ENCODE measurements around the gene DNAJA4. TPM values are rescaled to one million over a fixed set of nuclear protein-coding genes. Genes with fewer than 3 reads are reported as not detected.

The DNAJA4 gene
- 10 to 100 TPM; 32.1 to 43.7 TPM for total RNA-seq

DNA sequence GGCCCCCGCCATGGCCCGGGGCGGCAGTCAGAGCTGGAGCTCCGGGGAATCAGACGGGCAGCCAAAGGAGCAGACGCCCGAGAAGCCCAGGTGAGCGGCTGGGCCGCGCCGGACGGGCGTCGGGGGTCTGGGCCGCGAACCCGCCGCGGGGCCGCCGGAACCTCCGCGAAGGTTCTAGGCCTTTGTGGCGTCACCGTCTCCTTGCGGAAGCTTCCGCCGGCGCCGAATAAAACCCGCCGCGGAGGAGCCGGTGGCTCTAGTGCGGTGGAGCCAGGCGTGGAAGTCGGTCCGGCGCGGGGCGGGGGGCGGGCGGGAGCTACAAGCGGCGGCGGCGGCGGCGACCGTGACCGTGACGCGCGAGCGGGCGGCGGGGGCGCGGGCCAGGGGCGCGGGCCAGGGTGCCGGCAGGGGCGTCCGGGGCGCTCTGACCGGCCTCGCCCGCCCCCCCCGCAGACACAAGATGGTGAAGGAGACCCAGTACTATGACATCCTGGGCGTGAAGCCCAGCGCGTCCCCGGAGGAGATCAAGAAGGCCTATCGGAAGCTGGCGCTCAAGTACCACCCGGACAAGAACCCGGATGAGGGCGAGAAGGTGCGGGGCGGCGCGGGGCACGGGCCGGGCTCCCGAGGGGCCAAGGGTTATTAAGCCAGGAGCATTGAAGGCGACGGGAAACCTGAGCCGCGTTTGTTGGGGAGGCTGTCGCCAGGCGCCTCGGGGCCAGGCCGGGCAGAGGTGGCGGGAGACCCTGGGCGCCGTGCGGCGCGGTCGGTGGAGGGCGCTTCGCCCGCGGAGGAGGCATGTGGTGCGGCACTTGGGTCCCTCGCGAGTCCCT is at the start of gene DNAJA4:
Gene DNAJA4, plus strand, starts transcription at position 259 of the 833 bp plus-strand sequence. Its CDS starts 202 bp downstream, at position 461.
- WGBS, result 2% methylated on average over 40 of the region's 107 CpGs
- H3K27me3 ChIP-seq (replicated peaks; ENCODE audit: insufficient read depth), result no peaks in the 10 kb centered on the region
- H3K9me3 ChIP-seq, result no peaks in the 10 kb centered on the region
- intact Hi-C loops (cut with DNase I), result no loop called here
- no peaks in the 10 kb centered on the region for H3K36me3 ChIP-seq
- peak; percentile 34 for DNase-seq (ENCODE audit: low spot score)
- peak within 1 kb of the TSS; percentile 90 to 93 for H3K27ac ChIP-seq
- peaks cover 3% of the 10 kb centered on the region for H3K4me1 ChIP-seq (replicated peaks)
- peak; percentile 23 for TF ChIP-seq POLR2AphosphoS5 (IDR thresholded peaks at IDR 0.05)
- peak; percentile 33 for TF ChIP-seq POLR2A (IDR thresholded peaks at IDR 0.05)
- TF ChIP-seq, protein P1, sequence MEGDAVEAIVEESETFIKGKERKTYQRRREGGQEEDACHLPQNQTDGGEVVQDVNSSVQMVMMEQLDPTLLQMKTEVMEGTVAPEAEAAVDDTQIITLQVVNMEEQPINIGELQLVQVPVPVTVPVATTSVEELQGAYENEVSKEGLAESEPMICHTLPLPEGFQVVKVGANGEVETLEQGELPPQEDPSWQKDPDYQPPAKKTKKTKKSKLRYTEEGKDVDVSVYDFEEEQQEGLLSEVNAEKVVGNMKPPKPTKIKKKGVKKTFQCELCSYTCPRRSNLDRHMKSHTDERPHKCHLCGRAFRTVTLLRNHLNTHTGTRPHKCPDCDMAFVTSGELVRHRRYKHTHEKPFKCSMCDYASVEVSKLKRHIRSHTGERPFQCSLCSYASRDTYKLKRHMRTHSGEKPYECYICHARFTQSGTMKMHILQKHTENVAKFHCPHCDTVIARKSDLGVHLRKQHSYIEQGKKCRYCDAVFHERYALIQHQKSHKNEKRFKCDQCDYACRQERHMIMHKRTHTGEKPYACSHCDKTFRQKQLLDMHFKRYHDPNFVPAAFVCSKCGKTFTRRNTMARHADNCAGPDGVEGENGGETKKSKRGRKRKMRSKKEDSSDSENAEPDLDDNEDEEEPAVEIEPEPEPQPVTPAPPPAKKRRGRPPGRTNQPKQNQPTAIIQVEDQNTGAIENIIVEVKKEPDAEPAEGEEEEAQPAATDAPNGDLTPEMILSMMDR (IDR thresholded peaks at IDR 0.05), result peak in 2 of 4 experiments; percentile 25
- peak within 1 kb of the TSS; percentile 57 to 60 for H3K4me3 ChIP-seq

DNA sequence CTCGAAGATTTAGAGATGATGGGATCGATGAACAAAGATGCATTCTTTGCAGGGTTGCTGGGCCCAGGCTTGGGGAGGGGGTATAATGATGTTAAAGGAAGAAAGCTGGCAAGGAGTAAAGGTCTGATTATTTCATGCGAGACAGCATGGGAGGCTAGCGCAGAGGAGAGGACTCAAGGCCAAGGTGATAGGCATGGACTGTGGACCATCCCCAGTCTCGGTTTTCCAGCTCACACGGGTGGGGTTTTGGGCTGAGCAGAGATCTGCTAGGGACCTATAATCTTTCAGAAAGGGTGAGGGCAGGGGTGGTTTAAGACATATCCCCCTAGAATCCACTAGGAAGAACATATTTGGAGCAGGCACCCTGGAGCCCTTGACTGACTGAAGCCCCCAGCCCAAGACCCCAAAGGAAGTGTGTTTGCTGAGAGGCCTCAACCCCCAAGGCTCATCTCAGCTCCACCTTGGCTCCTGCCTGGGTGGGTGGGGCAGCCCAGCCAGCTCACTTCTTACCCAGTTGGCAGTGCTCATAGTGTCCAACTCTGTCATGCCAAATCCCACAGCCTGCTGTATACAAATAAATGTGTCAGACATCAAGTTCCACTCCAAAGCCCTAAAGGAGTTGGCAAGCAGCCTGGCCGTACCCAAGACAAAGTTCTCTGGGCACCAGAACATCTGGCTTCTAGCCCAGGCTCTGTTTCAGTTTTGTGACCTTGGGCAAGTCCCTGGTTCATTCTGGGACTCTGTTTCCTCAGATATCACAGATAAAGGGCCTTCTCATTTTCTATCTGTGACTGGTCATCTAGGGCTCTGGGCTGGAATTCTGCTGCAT is 47.9 kb upstream of the DNAJA4 start:
- peaks cover 18% of the 10 kb centered on the region for H3K4me1 ChIP-seq (replicated peaks)
- H3K4me3 ChIP-seq, result no peak overlapping the region
- no peaks in the 10 kb centered on the region for H3K9me3 ChIP-seq
- peak overlapping the region in 1 of 2 donors; percentile 38 for H3K27ac ChIP-seq
- H3K36me3 ChIP-seq, result no peaks in the 10 kb centered on the region
- H3K27me3 ChIP-seq (replicated peaks; ENCODE audit: insufficient read depth), result no peaks in the 10 kb centered on the region
- TF ChIP-seq, protein P1 (IDR thresholded peaks at IDR 0.05), result no peak
- TF ChIP-seq POLR2AphosphoS5 (IDR thresholded peaks at IDR 0.05), result peak; percentile 94
- 67% methylated on average over 7 of the region's 7 CpGs for WGBS
- peak; percentile 95 for DNase-seq (ENCODE audit: low spot score)
- intact Hi-C loops (cut with DNase I), result no loop called here

DNA sequence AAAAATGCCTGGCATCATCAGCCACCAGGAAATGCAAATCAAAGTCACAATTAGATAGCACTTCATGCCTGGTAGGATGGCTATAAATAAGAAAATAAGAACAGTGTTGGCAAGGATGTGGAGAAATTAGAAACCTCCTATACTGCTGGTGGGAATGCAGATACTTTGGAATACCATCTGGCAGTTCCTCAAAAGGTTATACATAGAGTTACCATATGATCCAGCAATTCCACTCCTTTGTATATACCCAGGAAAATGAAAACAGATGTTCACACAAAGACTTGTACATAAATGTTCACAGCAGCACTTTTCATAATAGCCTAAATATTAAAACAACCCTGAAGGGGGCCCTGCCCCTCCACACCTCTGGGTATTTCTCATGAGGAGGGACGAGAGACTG is 43.6 kb upstream of the DNAJA4 start:
- TF ChIP-seq POLR2AphosphoS5 (IDR thresholded peaks at IDR 0.05) (no peak), POLR2A (IDR thresholded peaks at IDR 0.05) (no peak)
- TF ChIP-seq, protein P1 (IDR thresholded peaks at IDR 0.05), result no peak
- intact Hi-C loops (cut with DNase I), result no loop called here
- Histone ChIP-seq H3K36me3 (no peaks in the 10 kb centered on the region), H3K27ac (peak overlapping the region; percentile 69 to 78), H3K4me3 (no peak overlapping the region), H3K27me3 (replicated peaks; ENCODE audit: insufficient read depth) (no peaks in the 10 kb centered on the region), H3K4me1 (replicated peaks) (peaks cover 14% of the 10 kb centered on the region), H3K9me3 (no peaks in the 10 kb centered on the region)
- 54% methylated on average over 1 of the region's 1 CpG for WGBS
- DNase-seq (ENCODE audit: low spot score), result no peak

DNA sequence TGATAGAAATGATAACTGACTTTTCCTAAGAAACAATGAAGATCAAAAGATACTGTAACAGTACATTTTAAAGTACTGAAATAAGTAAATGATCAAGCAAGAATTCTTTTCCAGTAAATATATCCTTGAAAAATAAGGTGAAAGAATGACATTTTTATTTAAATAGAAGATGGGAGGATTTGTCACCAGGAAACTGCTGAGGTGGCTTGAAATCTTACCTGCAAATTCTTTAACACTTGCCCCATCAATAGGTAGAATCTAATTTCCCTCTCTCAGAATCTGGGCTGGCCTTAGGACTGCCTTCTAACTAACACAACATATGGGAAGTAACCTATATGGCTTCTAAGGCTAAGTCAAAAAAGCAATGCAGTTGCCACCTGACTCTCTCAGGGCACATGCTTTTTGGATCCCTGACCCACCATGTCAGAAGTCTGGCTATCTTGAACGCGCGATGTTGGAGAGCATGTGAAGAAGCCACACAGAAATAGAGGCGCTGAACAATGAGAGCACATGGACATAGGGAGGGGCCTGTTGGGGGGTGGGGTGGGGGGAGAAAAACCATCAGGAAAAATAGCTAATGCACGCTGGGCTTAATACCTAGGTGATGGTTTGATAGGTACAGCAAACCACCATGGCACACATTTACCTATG is 41.5 kb upstream of the DNAJA4 start:
- WGBS, result 80% methylated on average over 5 of the region's 5 CpGs
- no peak for TF ChIP-seq POLR2AphosphoS5 (IDR thresholded peaks at IDR 0.05)
- TF ChIP-seq, protein P1 (IDR thresholded peaks at IDR 0.05), result no peak
- TF ChIP-seq POLR2A (IDR thresholded peaks at IDR 0.05), result no peak
- intact Hi-C loops (cut with DNase I), result no loop called here

More for the DNA sequence above, 41.5 kb upstream of the DNAJA4 start:
- H3K4me3 ChIP-seq, result no peak overlapping the region
- H3K27ac ChIP-seq, result peak overlapping the region in 1 of 2 donors; percentile 78
- H3K9me3 ChIP-seq, result no peaks in the 10 kb centered on the region
- no peaks in the 10 kb centered on the region for H3K27me3 ChIP-seq (replicated peaks; ENCODE audit: insufficient read depth)
- no peak for DNase-seq (ENCODE audit: low spot score)
- peaks cover 4% of the 10 kb centered on the region for H3K4me1 ChIP-seq (replicated peaks)
- no peaks in the 10 kb centered on the region for H3K36me3 ChIP-seq
